ENCODE measurements around the gene CCDC191. TPM values are rescaled to one million over a fixed set of nuclear protein-coding genes. Genes with fewer than 3 reads are reported as not detected.

The CCDC191 gene
- total and polyA plus RNA-seq, 9 of the 15 experiments (the other 6 are each of a cell fraction or from before 2014, with no cell fraction given) = 0.10 to 0.55 (median 0.22) TPM

GRCh38 chr3:114058646-114059045 is 2.3 kb upstream of the CCDC191 start:
- no peak for FAIRE-seq
- POLR2A ChIA-PET = no interaction called here

More at GRCh38 chr3:114058646-114059045, 2.3 kb upstream of the CCDC191 start:
- TF ChIP-seq ZC3H4 (CRISPR knock-in tag; IDR thresholded peaks at IDR 0.05; ENCODE audit: borderline replicate concordance) = no peak
- TF ChIP-seq POLR2AphosphoS5 (IDR thresholded peaks at IDR 0.05; ENCODE audit: control insufficient read depth, insufficient read depth, low read depth, low read length) = no peak
- TF ChIP-seq TEAD4 (IDR thresholded peaks at IDR 0.05; ENCODE audit: low read length) = no peak
- no peak for TF ChIP-seq TEAD4 (CRISPR knock-in tag; IDR thresholded peaks at IDR 0.05; ENCODE audit: borderline replicate concordance)
- no peak for TF ChIP-seq LARP7 (IDR thresholded peaks at IDR 0.05)
- TF ChIP-seq TOE1 (IDR thresholded peaks at IDR 0.05; ENCODE audit: borderline replicate concordance) = no peak
- no peak for TF ChIP-seq TOE1 (CRISPR knock-in tag; IDR thresholded peaks at IDR 0.05; ENCODE audit: borderline replicate concordance, low read depth)
- TF ChIP-seq PYGO2 (tag; IDR thresholded peaks at IDR 0.05) = no peak
- TF ChIP-seq ZBTB17 (CRISPR knock-in tag; IDR thresholded peaks at IDR 0.05) = no peak
- TF ChIP-seq ZNF584 (CRISPR knock-in tag; IDR thresholded peaks at IDR 0.05; ENCODE audit: low read depth) = no peak
- TF ChIP-seq ZNF165 (CRISPR knock-in tag; IDR thresholded peaks at IDR 0.05; ENCODE audit: borderline replicate concordance) = no peak
- no peak for TF ChIP-seq GABPB2 (CRISPR knock-in tag; conservative IDR thresholded peaks at IDR 0.05)
- no peak for TF ChIP-seq FOXJ2 (tag; IDR thresholded peaks at IDR 0.05)
- TF ChIP-seq, protein P1, sequence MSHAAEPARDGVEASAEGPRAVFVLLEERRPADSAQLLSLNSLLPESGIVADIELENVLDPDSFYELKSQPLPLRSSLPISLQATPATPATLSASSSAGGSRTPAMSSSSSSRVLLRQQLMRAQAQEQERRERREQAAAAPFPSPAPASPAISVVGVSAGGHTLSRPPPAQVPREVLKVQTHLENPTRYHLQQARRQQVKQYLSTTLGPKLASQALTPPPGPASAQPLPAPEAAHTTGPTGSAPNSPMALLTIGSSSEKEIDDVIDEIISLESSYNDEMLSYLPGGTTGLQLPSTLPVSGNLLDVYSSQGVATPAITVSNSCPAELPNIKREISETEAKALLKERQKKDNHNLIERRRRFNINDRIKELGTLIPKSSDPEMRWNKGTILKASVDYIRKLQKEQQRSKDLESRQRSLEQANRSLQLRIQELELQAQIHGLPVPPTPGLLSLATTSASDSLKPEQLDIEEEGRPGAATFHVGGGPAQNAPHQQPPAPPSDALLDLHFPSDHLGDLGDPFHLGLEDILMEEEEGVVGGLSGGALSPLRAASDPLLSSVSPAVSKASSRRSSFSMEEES (CRISPR knock-in tag; IDR thresholded peaks at IDR 0.05) = no peak
- H3K79me2 ChIP-seq (ENCODE audit: control insufficient read depth, insufficient read depth, low read length) = peaks cover 40% of the 10 kb centered on the region
- no peak overlapping the region for H3K4me2 ChIP-seq (ENCODE audit: insufficient read depth, low read length)
- intact Hi-C loops (cut with micrococcal nuclease) = no loop called here
- H3K4me3 ChIP-seq = no peak overlapping the region
- no TSS peak for BruUV-seq (replicated peaks)
- CTCF ChIA-PET (ENCODE audit: low intra/inter-chr PET ratio) = no interaction called here
- H3K9ac ChIP-seq (ENCODE audit: insufficient read depth in 1 of 2, low read depth in 2 of 2, low read length in 2 of 2) = no peak overlapping the region
- 87% methylated on average over 5 of the region's 8 CpGs for WGBS (ENCODE audit: insufficient coverage, low coverage, missing lambda C conversion rate)
- in situ Hi-C loops (cut with MboI) = no loop called here
- DNase-seq (ENCODE audit: extremely low read depth in 1 of 4, low spot score in 3 of 4) (no peak), ATAC-seq (no peak)
- no peak overlapping the region for H2AFZ ChIP-seq (ENCODE audit: low read depth, low read length)
- H3K27me3 ChIP-seq (ENCODE audit: control insufficient read depth in 2 of 2, insufficient read depth in 2 of 2, low read length in 2 of 2) = no peaks in the 10 kb centered on the region
- H4K20me1 ChIP-seq (replicated peaks; ENCODE audit: control insufficient read depth, insufficient read depth, low read length) = no peaks in the 10 kb centered on the region
- H3K9me1 ChIP-seq (ENCODE audit: control insufficient read depth, insufficient read depth, low read length) = no peaks in the 10 kb centered on the region
- H3K4me1 ChIP-seq (replicated peaks in 1 of 2; ENCODE audit: control insufficient read depth in 2 of 2, insufficient read depth in 2 of 2, low read length in 2 of 2) = no peaks in the 10 kb centered on the region; a peak in 2 of 5 replicates
- no peak overlapping the region for H3K27ac ChIP-seq (ENCODE audit: extremely low read depth, low read depth, low read length)
- H3K9me3 ChIP-seq (replicated peaks; ENCODE audit: control insufficient read depth, insufficient read depth, low read depth, low read length) = no peaks in the 10 kb centered on the region
- peaks cover 3% of the 10 kb centered on the region; the same call in 1 of the 3 replicates for H3K36me3 ChIP-seq (ENCODE audit: control insufficient read depth, insufficient read depth, low read length)

All from K562 (cell line).